HG03565 (cell line): Measurements from ENCODE around the gene NEK1.

Source experiments
- ATAC-seq: cut with Tn5 transposase; IDR thresholded peaks from one replicate; pipeline ENCODE4 v1.9.1; 2021; ENCODE audit warnings: mild to moderate bottlenecking, moderate library complexity; ENCODE audit not compliant: unreplicated experiment

NEK1 gene

GRCh38 chr4:169383724-169384123 lies 228.7 kb downstream of the NEK1 start:
- ATAC-seq = no peak

GRCh38 chr4:169379688-169380087 lies 232.7 kb downstream of the NEK1 start:
- ATAC-seq = no peak

- ATAC-seq = no peak
Observed at GRCh38 chr4:169377367-169377766, 235.0 kb downstream of the NEK1 start.

- no peak for ATAC-seq
Observed at GRCh38 chr4:169376421-169376820, 236.0 kb downstream of the NEK1 start.

GRCh38 chr4:169372791-169373190 lies 239.6 kb downstream of the NEK1 start:
- ATAC-seq = no peak

- ATAC-seq = no peak
Observed at GRCh38 chr4:169369634-169370033, 242.7 kb downstream of the NEK1 start.

- no peak for ATAC-seq
Observed at GRCh38 chr4:169367826-169368225, 244.6 kb downstream of the NEK1 start.

- no peak for ATAC-seq
Observed at GRCh38 chr4:169366821-169367220, 245.6 kb downstream of the NEK1 start.

- no peak for ATAC-seq
Observed at GRCh38 chr4:169362607-169363006, 249.8 kb downstream of the NEK1 start.

GRCh38 chr4:169361756-169362155 lies 250.6 kb downstream of the NEK1 start:
- ATAC-seq = no peak

- no peak for ATAC-seq
Observed at GRCh38 chr4:169359961-169360360, 252.4 kb downstream of the NEK1 start.

- ATAC-seq = no peak
Observed at GRCh38 chr4:169352360-169352759, 260.0 kb downstream of the NEK1 start.

- no peak for ATAC-seq
Observed at GRCh38 chr4:169351872-169352271, 260.5 kb downstream of the NEK1 start.

GRCh38 chr4:169348541-169348940 lies 263.8 kb downstream of the NEK1 start:
- no peak for ATAC-seq

GRCh38 chr4:169346840-169347239 lies 265.5 kb downstream of the NEK1 start:
- ATAC-seq = no peak

- no peak for ATAC-seq
Observed at GRCh38 chr4:169345316-169345721, 267.1 kb downstream of the NEK1 start.
